NCI-H1048 (cell line): ENCODE data around the gene UNCX.
"Not testable (repeated sequence)": the region's sequence is repeated elsewhere in the genome, so short reads cannot be mapped to it uniquely, and the experiment has no call there.

ENCODE experiments used
- DNase-seq: peaks from one replicate; lab custom pipeline; 2025; lab: John Stamatoyannopoulos, UW

The UNCX gene

GRCh38 chr7:1278543-1278942 is 45.9 kb downstream of the UNCX start:
- DNase-seq = no peak

GRCh38 chr7:1279041-1279440 is 46.4 kb downstream of the UNCX start:
- no peak for DNase-seq

- DNase-seq = not testable (repeated sequence)
Observed at GRCh38 chr7:1279895-1280294, 47.2 kb downstream of the UNCX start.

- DNase-seq = no peak
Observed at GRCh38 chr7:1281068-1281467, 48.4 kb downstream of the UNCX start.

GRCh38 chr7:1282679-1283078 is 50.0 kb downstream of the UNCX start:
- no peak for DNase-seq

GRCh38 chr7:1283337-1283736 is 50.7 kb downstream of the UNCX start:
- DNase-seq = no peak

- DNase-seq = no peak
Observed at GRCh38 chr7:1283941-1284742, 51.5 kb downstream of the UNCX start.

- no peak for DNase-seq
Observed at GRCh38 chr7:1284743-1285458, 52.2 kb downstream of the UNCX start.

- DNase-seq = no peak
Observed at GRCh38 chr7:1285556-1286301, 53.1 kb downstream of the UNCX start.
